HG02981 (cell line): ENCODE data around the gene CD63.
A peak's percentile ranks its signal among the peaks of the same experiment; 100 is the strongest.
"Not testable (repeated sequence)": the region's sequence is repeated elsewhere in the genome, so short reads cannot be mapped to it uniquely, and the experiment has no call there.

Experiments
- ATAC-seq: cut with Tn5 transposase; IDR thresholded peaks from one replicate; pipeline ENCODE4 v1.9.1; 2021; ENCODE audit warnings: mild to moderate bottlenecking, moderate library complexity; ENCODE audit not compliant: unreplicated experiment

The CD63 gene

GRCh38 chr12:55728939-55729818, at the start of gene CD63:
CD63 (minus strand) TSS chr12:55729009; CDS start chr12:55728341, 668 bp downstream.
- ATAC-seq: peak; percentile 58

- no peak for ATAC-seq
These were observed 49.0 kb upstream of the CD63 start for GRCh38 chr12:55777856-55778255.

GRCh38 chr12:55771736-55772135, 42.9 kb upstream of the CD63 start:
- no peak for ATAC-seq

GRCh38 chr12:55767156-55767555, 38.3 kb upstream of the CD63 start:
- ATAC-seq: no peak

- ATAC-seq: no peak
These were observed 37.0 kb upstream of the CD63 start for GRCh38 chr12:55765736-55766290.

- no peak for ATAC-seq
These were observed 33.8 kb upstream of the CD63 start for GRCh38 chr12:55762646-55763045.

GRCh38 chr12:55760663-55761062, 31.9 kb upstream of the CD63 start:
- ATAC-seq: no peak

- ATAC-seq: not testable (repeated sequence)
These were observed 29.8 kb upstream of the CD63 start for GRCh38 chr12:55758575-55758974.

- ATAC-seq: no peak
These were observed 28.9 kb upstream of the CD63 start for GRCh38 chr12:55757701-55758100.

GRCh38 chr12:55755246-55755645, 26.4 kb upstream of the CD63 start:
- no peak for ATAC-seq

GRCh38 chr12:55748230-55748993, 19.6 kb upstream of the CD63 start:
- ATAC-seq: no peak

- no peak for ATAC-seq
These were observed 18.1 kb upstream of the CD63 start for GRCh38 chr12:55746913-55747231.

GRCh38 chr12:55746174-55746912, 17.5 kb upstream of the CD63 start:
- ATAC-seq: no peak

- no peak for ATAC-seq
These were observed 16.8 kb upstream of the CD63 start for GRCh38 chr12:55745361-55746173.

GRCh38 chr12:55744340-55745030, 15.7 kb upstream of the CD63 start:
- no peak for ATAC-seq

- ATAC-seq: peak; percentile 40
These were observed 14.9 kb upstream of the CD63 start for GRCh38 chr12:55743406-55744339.

GRCh38 chr12:55742719-55743405, 14.1 kb upstream of the CD63 start, which contains the start of gene GDF11:
GDF11 (plus strand) TSS chr12:55743122; CDS start chr12:55743317, 195 bp downstream.
- ATAC-seq: peak; percentile 29
